Breast epithelium (tissue), 4 donors: ENCODE measurements around the gene BRINP3. TPM values are rescaled to one million over a fixed set of nuclear protein-coding genes. Genes with fewer than 3 reads are reported as not detected.

Experiments
- DNase-seq, 2 donors: peaks; one replicate each; pipeline ENCODE4 v3.0.0-alpha.2; 2019; ENCODE audit warnings: low spot score in 2 of 2
- H3K27ac ChIP-seq, 2 donors: fragments of 200-600 bp; sonication (generic) in 1 of 2; one replicate each; pipeline ENCODE4 v1.5.1; 2016 to 2019; ENCODE audit warnings: mild to moderate bottlenecking in 1 of 2
- H3K27me3 ChIP-seq, 2 donors: fragments of 200-600 bp; sonication (generic) in 1 of 2; one replicate each; pipeline versions ENCODE4 v1.5.1 to v1.6.0; 2017 to 2019; ENCODE audit warnings: control low read depth in 1 of 2, mild to moderate bottlenecking in 1 of 2
- H3K36me3 ChIP-seq: fragments of 200-600 bp; one replicate; pipeline ENCODE4 v1.5.1; 2019
- H3K4me1 ChIP-seq, 2 donors: fragments of 200-600 bp; sonication (generic); one replicate each; pipeline ENCODE4 v1.5.1; 2016 to 2019; ENCODE audit warnings: control low read depth in 1 of 2
- H3K4me3 ChIP-seq, 3 donors: fragments of 200-600 bp; sonication (generic); 1 replicate in 2 of 3; 2 replicates in 1 of 3; pipeline ENCODE4 v1.5.1; 2016 to 2019; ENCODE audit warnings: mild to moderate bottlenecking in 3 of 3, moderate library complexity in 2 of 3
- H3K9me3 ChIP-seq, 2 donors: fragments of 200-600 bp; sonication (generic) in 1 of 2; one replicate each; pipeline ENCODE4 v1.5.1; 2016 to 2019; ENCODE audit warnings: control low read depth in 1 of 2
- POLR2A ChIP-seq: fragments of 450-650 bp; IDR thresholded peaks from one replicate; pipeline ENCODE4 v1.6.1; 2016; ENCODE audit warnings: antibody characterized with exemption, mild to moderate bottlenecking, moderate library complexity
- POLR2AphosphoS5 ChIP-seq, 3 donors: sonication (generic); formaldehyde crosslinking; IDR thresholded peaks; one replicate each; pipeline ENCODE4 v1.6.1; 2017; ENCODE audit warnings: antibody characterized with exemption in 3 of 3
- intact Hi-C: fragments of 100-400 bp; cut with DNase I; formaldehyde crosslinking; loops from one replicate; pipeline ENCODE4 v1.15.1; 2023; ENCODE audit warnings: low total_unique reads
- total RNA-seq, 3 donors: library from RNA; depleted of rRNA; stranded (reverse); fragments of >200 nt; gene quantifications; one replicate each; pipeline ENCODE4 v1.1.0, GENCODE V29; 2016
- TF ChIP-seq, protein P1 (sequence below), 3 donors: fragments of 450-650 bp; IDR thresholded peaks; one replicate each; pipeline ENCODE4 v1.5.1; 2016 to 2017; ENCODE audit warnings: antibody characterized with exemption in 3 of 3, mild to moderate bottlenecking in 3 of 3, moderate library complexity in 3 of 3

BRINP3 gene
- total RNA-seq, 3 donors from 2014 or later, result 0.29 to 3.6 TPM; not detected in 1

DNA sequence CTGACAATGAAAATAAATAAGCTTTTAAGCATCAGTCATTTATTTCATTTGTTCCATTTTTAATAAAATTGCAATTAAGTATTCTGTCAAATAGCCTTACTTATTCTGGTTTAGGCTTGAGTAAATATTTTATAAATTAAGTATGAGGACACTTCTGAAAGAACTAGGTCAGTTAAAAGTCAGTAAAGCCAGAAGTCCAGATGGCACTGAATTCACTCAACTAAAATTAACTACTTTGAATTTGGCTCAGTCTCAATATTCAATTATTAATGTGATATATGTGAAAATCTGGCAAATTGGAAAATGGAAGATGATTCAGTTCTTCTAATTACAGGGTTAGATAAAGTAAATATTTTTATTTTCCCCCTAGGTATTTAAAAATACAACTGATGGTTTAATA, 174.2 kb downstream of the BRINP3 start:
- intact Hi-C loops, result no loop called here
- H3K9me3 ChIP-seq, result no peaks in the 10 kb centered on the region
- H3K4me1 ChIP-seq, result no peaks in the 10 kb centered on the region
- no peaks in the 10 kb centered on the region for H3K36me3 ChIP-seq
- TF ChIP-seq POLR2AphosphoS5 (IDR thresholded peaks at IDR 0.05) (no peak), POLR2A (no peak)
- TF ChIP-seq, protein P1, sequence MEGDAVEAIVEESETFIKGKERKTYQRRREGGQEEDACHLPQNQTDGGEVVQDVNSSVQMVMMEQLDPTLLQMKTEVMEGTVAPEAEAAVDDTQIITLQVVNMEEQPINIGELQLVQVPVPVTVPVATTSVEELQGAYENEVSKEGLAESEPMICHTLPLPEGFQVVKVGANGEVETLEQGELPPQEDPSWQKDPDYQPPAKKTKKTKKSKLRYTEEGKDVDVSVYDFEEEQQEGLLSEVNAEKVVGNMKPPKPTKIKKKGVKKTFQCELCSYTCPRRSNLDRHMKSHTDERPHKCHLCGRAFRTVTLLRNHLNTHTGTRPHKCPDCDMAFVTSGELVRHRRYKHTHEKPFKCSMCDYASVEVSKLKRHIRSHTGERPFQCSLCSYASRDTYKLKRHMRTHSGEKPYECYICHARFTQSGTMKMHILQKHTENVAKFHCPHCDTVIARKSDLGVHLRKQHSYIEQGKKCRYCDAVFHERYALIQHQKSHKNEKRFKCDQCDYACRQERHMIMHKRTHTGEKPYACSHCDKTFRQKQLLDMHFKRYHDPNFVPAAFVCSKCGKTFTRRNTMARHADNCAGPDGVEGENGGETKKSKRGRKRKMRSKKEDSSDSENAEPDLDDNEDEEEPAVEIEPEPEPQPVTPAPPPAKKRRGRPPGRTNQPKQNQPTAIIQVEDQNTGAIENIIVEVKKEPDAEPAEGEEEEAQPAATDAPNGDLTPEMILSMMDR (IDR thresholded peaks at IDR 0.05), result no peak
- H3K27me3 ChIP-seq, result no peaks in the 10 kb centered on the region
- no peak overlapping the region for H3K4me3 ChIP-seq
- DNase-seq, result no peak
- H3K27ac ChIP-seq, result no peak overlapping the region

DNA sequence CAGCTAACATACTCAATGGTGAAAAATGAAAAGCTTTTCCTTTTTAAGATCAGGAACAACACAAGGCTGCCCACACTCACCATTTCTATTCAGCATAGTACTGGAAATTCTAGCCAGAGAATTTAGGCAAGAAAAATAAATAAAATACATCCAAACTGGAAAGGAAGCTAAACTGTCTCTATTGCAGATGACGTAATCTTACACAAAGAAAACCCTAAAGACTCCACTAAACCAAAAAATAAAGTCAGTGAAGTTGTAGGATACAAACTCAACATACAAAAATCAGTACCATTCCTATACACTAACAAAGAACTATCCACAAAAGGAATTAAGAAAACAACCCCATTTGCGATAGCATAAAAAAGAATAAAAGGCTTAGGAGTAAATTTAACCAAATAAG, 181.2 kb downstream of the BRINP3 start:
- H3K4me3 ChIP-seq, result no peak overlapping the region
- TF ChIP-seq POLR2AphosphoS5 (IDR thresholded peaks at IDR 0.05), result no peak
- TF ChIP-seq, protein P1 (IDR thresholded peaks at IDR 0.05), result no peak
- TF ChIP-seq POLR2A, result no peak
- intact Hi-C loops, result no loop called here

DNA sequence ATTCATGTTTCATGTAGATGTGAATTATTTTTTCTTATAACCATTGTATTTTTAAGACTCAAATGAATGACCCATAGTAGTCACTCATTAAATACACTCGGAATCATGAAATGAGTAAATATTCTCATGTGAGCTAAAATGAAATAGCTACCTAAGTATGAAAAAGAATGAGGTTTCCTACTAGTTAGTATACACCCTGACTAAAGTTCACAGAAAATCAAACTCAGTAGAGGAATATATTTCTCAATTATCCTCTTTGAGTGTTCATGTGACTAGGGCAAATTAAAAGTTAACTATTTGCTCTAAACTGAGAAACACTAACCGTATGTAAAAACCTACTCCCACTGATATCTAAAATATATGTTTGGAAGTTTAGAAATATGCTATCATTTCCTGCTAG, 187.8 kb downstream of the BRINP3 start:
- H3K27me3 ChIP-seq, result no peaks in the 10 kb centered on the region
- intact Hi-C loops, result no loop called here
- no peak for DNase-seq
- no peak overlapping the region for H3K27ac ChIP-seq
- H3K4me1 ChIP-seq, result no peaks in the 10 kb centered on the region
- H3K36me3 ChIP-seq, result no peaks in the 10 kb centered on the region
- no peak overlapping the region for H3K4me3 ChIP-seq
- no peaks in the 10 kb centered on the region for H3K9me3 ChIP-seq
- TF ChIP-seq, protein P1 (IDR thresholded peaks at IDR 0.05), result no peak
- TF ChIP-seq POLR2A, result no peak
- TF ChIP-seq POLR2AphosphoS5 (IDR thresholded peaks at IDR 0.05), result no peak

More for the DNA sequence above, 181.2 kb downstream of the BRINP3 start:
- H3K36me3 ChIP-seq, result no peaks in the 10 kb centered on the region
- H3K4me1 ChIP-seq, result no peaks in the 10 kb centered on the region
- no peaks in the 10 kb centered on the region for H3K27me3 ChIP-seq
- no peak overlapping the region for H3K27ac ChIP-seq
- DNase-seq, result no peak
- H3K9me3 ChIP-seq, result no peaks in the 10 kb centered on the region

DNA sequence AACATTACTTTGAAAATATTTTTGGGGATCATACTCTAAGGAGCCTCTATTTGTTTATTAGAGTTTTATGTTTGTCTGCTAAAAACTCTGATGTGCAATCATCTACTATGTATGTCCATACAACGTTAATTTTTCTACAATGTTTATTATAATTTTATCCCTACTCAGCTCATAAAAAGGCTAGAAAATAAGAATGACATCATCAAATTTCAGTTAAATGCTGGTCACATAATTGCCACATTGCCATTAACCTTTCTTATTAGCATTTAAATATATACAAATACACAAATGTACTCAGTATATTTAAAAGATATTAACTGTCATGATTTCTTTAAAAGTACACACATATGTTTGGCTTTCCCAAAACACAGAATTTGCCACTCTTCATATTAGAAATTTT, 191.6 kb downstream of the BRINP3 start:
- intact Hi-C loops, result no loop called here
- DNase-seq, result no peak
- Histone ChIP-seq H3K27ac (no peak overlapping the region), H3K36me3 (no peaks in the 10 kb centered on the region), H3K4me3 (no peak overlapping the region), H3K9me3 (no peaks in the 10 kb centered on the region), H3K4me1 (no peaks in the 10 kb centered on the region), H3K27me3 (no peaks in the 10 kb centered on the region)
- TF ChIP-seq POLR2A (no peak), POLR2AphosphoS5 (IDR thresholded peaks at IDR 0.05) (no peak)
- TF ChIP-seq, protein P1 (IDR thresholded peaks at IDR 0.05), result no peak

DNA sequence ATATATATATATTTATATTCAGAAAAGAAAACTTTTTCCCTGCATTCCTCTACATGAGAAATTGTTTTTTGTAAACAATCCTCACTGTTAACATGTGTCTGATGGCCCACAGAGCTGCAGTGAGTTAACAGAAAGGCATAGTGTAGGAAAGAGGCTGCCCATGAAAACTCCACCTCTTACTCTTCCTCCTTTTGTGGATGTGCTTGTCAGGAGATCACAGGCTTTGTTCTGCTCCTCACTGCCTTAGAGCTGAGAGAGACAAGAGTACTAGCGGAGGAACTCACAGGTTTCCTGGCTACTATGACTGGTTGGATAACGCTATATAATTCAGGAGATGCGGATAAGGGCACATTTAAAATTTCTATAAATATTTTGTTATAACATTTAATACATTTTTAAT, 200.6 kb downstream of the BRINP3 start:
- TF ChIP-seq POLR2A, result no peak
- intact Hi-C loops, result no loop called here
- no peaks in the 10 kb centered on the region for H3K27me3 ChIP-seq
- no peaks in the 10 kb centered on the region for H3K36me3 ChIP-seq
- no peak overlapping the region for H3K4me3 ChIP-seq
- H3K27ac ChIP-seq, result no peak overlapping the region
- H3K4me1 ChIP-seq, result no peaks in the 10 kb centered on the region
- H3K9me3 ChIP-seq, result no peaks in the 10 kb centered on the region
- no peak for DNase-seq

DNA sequence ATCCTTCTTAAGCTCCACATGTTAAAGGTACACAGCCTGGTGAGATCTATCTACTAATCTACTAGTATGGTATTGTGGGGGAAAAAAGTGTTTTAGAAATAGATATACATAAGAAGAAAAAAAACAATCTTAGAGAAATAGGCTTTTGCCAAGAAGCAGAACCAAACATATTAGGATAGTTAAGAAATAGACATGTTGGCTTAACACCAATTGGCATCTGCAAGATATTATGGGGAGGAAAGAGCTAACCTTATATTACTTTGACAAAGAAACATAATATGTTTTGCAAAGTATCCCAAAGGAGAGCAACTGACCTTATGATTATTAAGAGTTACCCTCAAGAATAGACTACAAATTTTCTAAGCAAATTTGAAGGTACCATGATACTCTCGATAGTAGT, 202.9 kb downstream of the BRINP3 start:
- Histone ChIP-seq H3K4me1 (no peaks in the 10 kb centered on the region), H3K27ac (no peak overlapping the region), H3K9me3 (no peaks in the 10 kb centered on the region), H3K4me3 (no peak overlapping the region), H3K27me3 (no peaks in the 10 kb centered on the region), H3K36me3 (no peaks in the 10 kb centered on the region)
- TF ChIP-seq, protein P1 (IDR thresholded peaks at IDR 0.05), result no peak
- TF ChIP-seq POLR2A (no peak), POLR2AphosphoS5 (IDR thresholded peaks at IDR 0.05) (no peak)
- intact Hi-C loops, result no loop called here
- DNase-seq, result no peak
